ENCODE data around the gene GULP1. TPM values are rescaled to one million over a fixed set of nuclear protein-coding genes. Genes with fewer than 3 reads are reported as not detected.
A peak's percentile ranks its signal among the peaks of the same experiment; 100 is the strongest.

GULP1 gene
- total RNA-seq, 3 donors from 2014 or later = 9.0 to 35.7 (median 15.1) TPM

DNA sequence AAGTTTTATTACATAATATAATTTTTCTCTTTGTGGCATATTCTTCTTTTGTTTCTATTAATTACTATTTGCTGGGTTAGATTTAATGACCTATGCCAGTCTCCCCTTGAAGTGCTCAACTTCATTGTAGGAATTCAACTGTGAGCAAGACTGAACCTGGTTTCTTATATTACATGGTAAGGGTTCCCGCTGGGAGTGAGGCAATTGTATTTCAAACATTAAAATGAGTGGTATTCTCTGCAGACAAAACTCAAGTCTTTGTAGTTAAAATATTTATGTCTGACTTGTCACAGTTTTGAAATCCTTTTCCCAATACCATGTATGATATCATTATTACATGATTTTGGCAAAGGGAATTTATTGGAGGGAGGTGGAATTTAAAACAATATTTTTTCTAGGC is 278.7 kb downstream of the GULP1 start:
- Histone ChIP-seq H3K36me3 (ENCODE audit: low read depth) (no peaks in the 10 kb centered on the region), H3K4me3 (no peak overlapping the region), H3K9me3 (no peaks in the 10 kb centered on the region), H3K4me1 (ENCODE audit: low read depth) (no peaks in the 10 kb centered on the region)
- intact Hi-C loops (cut with DNase I, micrococcal nuclease) = no loop called here
- ATAC-seq (no peak), DNase-seq (no peak)
- TF ChIP-seq, protein P1, sequence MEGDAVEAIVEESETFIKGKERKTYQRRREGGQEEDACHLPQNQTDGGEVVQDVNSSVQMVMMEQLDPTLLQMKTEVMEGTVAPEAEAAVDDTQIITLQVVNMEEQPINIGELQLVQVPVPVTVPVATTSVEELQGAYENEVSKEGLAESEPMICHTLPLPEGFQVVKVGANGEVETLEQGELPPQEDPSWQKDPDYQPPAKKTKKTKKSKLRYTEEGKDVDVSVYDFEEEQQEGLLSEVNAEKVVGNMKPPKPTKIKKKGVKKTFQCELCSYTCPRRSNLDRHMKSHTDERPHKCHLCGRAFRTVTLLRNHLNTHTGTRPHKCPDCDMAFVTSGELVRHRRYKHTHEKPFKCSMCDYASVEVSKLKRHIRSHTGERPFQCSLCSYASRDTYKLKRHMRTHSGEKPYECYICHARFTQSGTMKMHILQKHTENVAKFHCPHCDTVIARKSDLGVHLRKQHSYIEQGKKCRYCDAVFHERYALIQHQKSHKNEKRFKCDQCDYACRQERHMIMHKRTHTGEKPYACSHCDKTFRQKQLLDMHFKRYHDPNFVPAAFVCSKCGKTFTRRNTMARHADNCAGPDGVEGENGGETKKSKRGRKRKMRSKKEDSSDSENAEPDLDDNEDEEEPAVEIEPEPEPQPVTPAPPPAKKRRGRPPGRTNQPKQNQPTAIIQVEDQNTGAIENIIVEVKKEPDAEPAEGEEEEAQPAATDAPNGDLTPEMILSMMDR (IDR thresholded peaks at IDR 0.05) = no peak

DNA sequence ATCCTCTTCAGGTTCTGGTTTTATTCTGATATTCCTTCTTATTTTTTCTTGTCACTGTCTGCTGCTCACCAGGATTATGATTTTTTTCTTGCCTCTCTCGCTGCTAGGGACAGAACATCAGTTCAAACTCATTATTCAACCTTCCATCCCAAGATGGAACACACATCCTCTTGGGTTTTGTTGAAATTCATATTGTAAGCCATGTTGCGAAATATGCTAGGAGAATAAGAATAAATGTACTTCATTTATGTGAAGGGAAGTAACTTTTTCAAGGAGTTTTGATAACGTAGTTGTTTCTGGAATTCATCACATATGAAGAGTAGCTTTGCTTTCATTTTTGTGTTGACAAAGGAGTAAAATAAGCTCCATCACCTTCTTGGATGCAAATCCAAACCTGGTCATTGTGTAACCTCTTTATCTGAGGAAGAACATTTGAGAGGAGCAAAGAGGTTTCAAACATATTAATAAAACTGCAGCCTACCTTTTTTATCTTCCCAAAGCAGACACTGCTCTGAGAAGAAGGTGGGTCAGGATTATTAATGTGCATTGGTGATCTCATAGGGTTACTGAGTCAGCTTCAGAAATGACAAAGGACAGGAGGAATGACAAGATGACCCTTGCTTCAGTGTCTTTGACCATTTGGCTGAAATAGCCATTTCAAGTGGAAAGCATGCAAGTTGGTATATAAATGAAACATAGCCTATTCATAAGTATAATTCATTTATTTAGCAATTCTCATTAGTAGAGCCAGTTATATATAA is 280.0 kb downstream of the GULP1 start:
- no peaks in the 10 kb centered on the region for H3K9me3 ChIP-seq
- no peaks in the 10 kb centered on the region for H3K4me1 ChIP-seq (ENCODE audit: low read depth)
- no peaks in the 10 kb centered on the region for H3K36me3 ChIP-seq (ENCODE audit: low read depth)
- ATAC-seq = no peak
- TF ChIP-seq, protein P1 (IDR thresholded peaks at IDR 0.05) = no peak
- no peak overlapping the region for H3K4me3 ChIP-seq
- intact Hi-C loops (cut with DNase I, micrococcal nuclease) = no loop called here
- no peak for DNase-seq

DNA sequence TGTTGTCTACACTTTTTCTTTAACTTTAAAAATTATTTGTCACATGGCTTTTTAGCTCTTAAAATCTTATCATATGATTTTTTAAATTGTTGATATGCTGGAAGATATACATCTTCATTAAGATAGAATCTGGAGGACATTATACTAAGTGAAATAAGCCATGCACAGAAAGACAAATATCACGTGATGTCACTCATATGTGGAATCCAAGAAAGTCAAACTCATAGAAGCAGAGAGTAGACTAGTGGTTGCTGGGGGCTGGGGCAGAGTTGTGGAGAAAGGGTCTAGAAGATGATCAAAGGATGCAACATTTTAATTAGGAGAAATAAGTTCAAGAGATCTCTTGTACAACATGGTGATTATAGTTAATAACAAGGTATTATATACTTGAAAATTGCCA is 280.9 kb downstream of the GULP1 start:
- TF ChIP-seq, protein P1 (IDR thresholded peaks at IDR 0.05) = no peak
- Histone ChIP-seq H3K9me3 (no peaks in the 10 kb centered on the region), H3K4me3 (no peak overlapping the region), H3K4me1 (ENCODE audit: low read depth) (no peaks in the 10 kb centered on the region), H3K36me3 (ENCODE audit: low read depth) (no peaks in the 10 kb centered on the region)
- no peak for ATAC-seq
- intact Hi-C loops (cut with DNase I, micrococcal nuclease) = no loop called here
- no peak for DNase-seq

DNA sequence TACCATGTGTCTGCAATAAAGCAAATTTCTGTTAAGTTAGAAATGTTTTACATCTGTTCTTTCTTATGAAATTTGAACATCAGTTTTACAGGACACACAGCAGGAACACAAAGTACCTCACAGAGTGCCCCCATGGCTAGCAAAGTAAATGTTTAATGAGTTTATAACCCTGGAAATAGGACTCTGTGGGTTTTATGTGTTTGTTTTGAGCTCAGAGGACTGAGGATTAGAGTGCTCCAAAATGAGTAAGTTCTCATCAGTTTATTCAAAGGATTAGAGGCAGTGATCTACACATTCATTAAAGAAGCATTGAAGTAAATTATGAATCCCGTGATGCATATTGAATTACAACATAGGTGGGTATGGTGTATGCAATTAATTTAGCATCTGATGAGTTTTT is 281.8 kb downstream of the GULP1 start:
- TF ChIP-seq, protein P1 (IDR thresholded peaks at IDR 0.05) = no peak
- intact Hi-C loops (cut with DNase I, micrococcal nuclease) = no loop called here
- Histone ChIP-seq H3K9me3 (no peaks in the 10 kb centered on the region), H3K4me1 (ENCODE audit: low read depth) (no peaks in the 10 kb centered on the region), H3K4me3 (no peak overlapping the region), H3K36me3 (ENCODE audit: low read depth) (no peaks in the 10 kb centered on the region)
- ATAC-seq (peak; percentile 93), DNase-seq (no peak)

DNA sequence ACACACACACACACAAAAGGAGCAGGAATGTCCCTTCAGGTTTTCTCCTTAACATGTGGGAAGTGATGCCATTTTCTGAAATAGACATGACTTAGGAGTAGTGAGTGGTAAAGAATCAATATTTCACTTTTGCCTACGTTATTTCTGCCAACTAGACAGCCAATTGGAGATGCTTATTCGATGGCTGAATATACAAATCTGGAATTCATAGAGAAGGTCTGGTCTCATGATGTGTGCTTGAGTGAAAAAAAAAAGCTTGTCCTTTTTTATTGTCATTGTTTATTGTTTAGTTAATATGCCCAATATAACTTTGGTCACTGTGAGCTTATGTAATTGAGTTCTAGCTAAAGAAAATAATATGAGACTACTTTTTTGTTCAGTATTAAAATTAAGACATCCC is 284.3 kb downstream of the GULP1 start:
- ATAC-seq = no peak
- Histone ChIP-seq H3K9me3 (no peaks in the 10 kb centered on the region), H3K36me3 (ENCODE audit: low read depth) (no peaks in the 10 kb centered on the region), H3K4me3 (no peak overlapping the region), H3K4me1 (ENCODE audit: low read depth) (no peaks in the 10 kb centered on the region)
- no peak for DNase-seq
- intact Hi-C loops (cut with DNase I, micrococcal nuclease) = no loop called here
- TF ChIP-seq, protein P1 (IDR thresholded peaks at IDR 0.05) = no peak
